Measurements from ENCODE around the gene PPP1R12C. TPM values are rescaled to one million over a fixed set of nuclear protein-coding genes. Genes with fewer than 3 reads are reported as not detected.

PPP1R12C gene
- total and polyA plus RNA-seq, 2 experiments from 2014 or later = 69.7 to 74.5 TPM

- DNase-seq (ENCODE audit: low spot score) = no peak
- no peak overlapping the region for H2AFZ ChIP-seq
- H3K79me2 ChIP-seq = no peaks in the 10 kb centered on the region
- no peaks in the 10 kb centered on the region for H3K9me2 ChIP-seq (replicated peaks; ENCODE audit: insufficient read depth)
- H3K27ac ChIP-seq = no peak overlapping the region
- H3K4me3 ChIP-seq = no peak overlapping the region
- no peaks in the 10 kb centered on the region for H4K20me1 ChIP-seq (ENCODE audit: insufficient read depth, poor library complexity, severe bottlenecking)
- no peaks in the 10 kb centered on the region for H3K9me3 ChIP-seq (ENCODE audit: low read depth)
- no peaks in the 10 kb centered on the region for H3K36me3 ChIP-seq (replicated peaks; ENCODE audit: insufficient read depth, low read depth)
- no peak overlapping the region for H3K4me2 ChIP-seq
- no peak for TF ChIP-seq EZH2phosphoT487 (IDR thresholded peaks at IDR 0.05; ENCODE audit: low read depth, severe bottlenecking, unreplicated experiment)
- TF ChIP-seq CTCF (IDR thresholded peaks at IDR 0.05; ENCODE audit: poor library complexity) = no peak
- no peak for TF ChIP-seq EZH2 (IDR thresholded peaks at IDR 0.05; ENCODE audit: borderline replicate concordance)
- WGBS (ENCODE audit: low lambda C conversion rate, missing lambda C conversion rate) = 80% methylated on average over 14 of the region's 14 CpGs
- H3K27me3 ChIP-seq = no peaks in the 10 kb centered on the region
- no peaks in the 10 kb centered on the region for H3K4me1 ChIP-seq (ENCODE audit: insufficient read depth)
Measured at GRCh38 chr19:55132453-55133129, 15.2 kb upstream of the PPP1R12C start.

- Histone ChIP-seq H3K36me3 (replicated peaks; ENCODE audit: insufficient read depth, low read depth) (no peaks in the 10 kb centered on the region), H3K9me3 (ENCODE audit: low read depth) (no peaks in the 10 kb centered on the region), H3K9me2 (replicated peaks; ENCODE audit: insufficient read depth) (no peaks in the 10 kb centered on the region), H4K20me1 (ENCODE audit: insufficient read depth, poor library complexity, severe bottlenecking) (no peaks in the 10 kb centered on the region), H3K79me2 (no peaks in the 10 kb centered on the region), H3K27ac (no peak overlapping the region), H3K27me3 (no peaks in the 10 kb centered on the region), H3K4me1 (ENCODE audit: insufficient read depth) (no peaks in the 10 kb centered on the region), H2AFZ (no peak overlapping the region), H3K4me3 (no peak overlapping the region), H3K4me2 (no peak overlapping the region)
- TF ChIP-seq EZH2 (IDR thresholded peaks at IDR 0.05; ENCODE audit: borderline replicate concordance) (no peak), EZH2phosphoT487 (IDR thresholded peaks at IDR 0.05; ENCODE audit: low read depth, severe bottlenecking, unreplicated experiment) (no peak), CTCF (IDR thresholded peaks at IDR 0.05; ENCODE audit: poor library complexity) (no peak)
- no peak for DNase-seq (ENCODE audit: low spot score)
- WGBS (ENCODE audit: low lambda C conversion rate, missing lambda C conversion rate) = 86% methylated on average over 16 of the region's 16 CpGs
Measured at GRCh38 chr19:55131421-55131820, 14.0 kb upstream of the PPP1R12C start.

GRCh38 chr19:55119053-55119452, 1.6 kb upstream of the PPP1R12C start:
- 88% methylated on average over 14 of the region's 14 CpGs for WGBS (ENCODE audit: low lambda C conversion rate, missing lambda C conversion rate)
- Histone ChIP-seq H3K9me2 (replicated peaks; ENCODE audit: insufficient read depth) (no peaks in the 10 kb centered on the region), H3K36me3 (replicated peaks; ENCODE audit: insufficient read depth, low read depth) (no peaks in the 10 kb centered on the region), H3K4me2 (peak overlapping the region; percentile 81), H3K4me1 (ENCODE audit: insufficient read depth) (peaks cover 19% of the 10 kb centered on the region), H3K27me3 (peaks cover 8% of the 10 kb centered on the region), H3K27ac (no peak overlapping the region), H3K4me3 (no peak overlapping the region), H4K20me1 (ENCODE audit: insufficient read depth, poor library complexity, severe bottlenecking) (peaks cover 25% of the 10 kb centered on the region), H3K9me3 (ENCODE audit: low read depth) (no peaks in the 10 kb centered on the region), H3K79me2 (peaks cover 30% of the 10 kb centered on the region), H2AFZ (peak overlapping the region; percentile 34)
- no peak for DNase-seq (ENCODE audit: low spot score)
- TF ChIP-seq EZH2phosphoT487 (IDR thresholded peaks at IDR 0.05; ENCODE audit: low read depth, severe bottlenecking, unreplicated experiment) = no peak
- no peak for TF ChIP-seq CTCF (IDR thresholded peaks at IDR 0.05; ENCODE audit: poor library complexity)
- no peak for TF ChIP-seq EZH2 (IDR thresholded peaks at IDR 0.05; ENCODE audit: borderline replicate concordance)

All from hepatocyte (in vitro differentiated cells).